ENCODE measurements around the gene HEG1. TPM values are rescaled to one million over a fixed set of nuclear protein-coding genes. Genes with fewer than 3 reads are reported as not detected.

The HEG1 gene
- total RNA-seq, 1 donor from 2014 or later, result 69.6 TPM

GRCh38 chr3:125055331-125055912, 375 bp downstream of the HEG1 start:
- H3K9me3 Mint-ChIP-seq (ENCODE audit: low read depth), result no peaks in the 10 kb centered on the region
- no peaks in the 10 kb centered on the region for H3K27me3 Mint-ChIP-seq (ENCODE audit: low read depth)
- TF ChIP-seq, protein P1, sequence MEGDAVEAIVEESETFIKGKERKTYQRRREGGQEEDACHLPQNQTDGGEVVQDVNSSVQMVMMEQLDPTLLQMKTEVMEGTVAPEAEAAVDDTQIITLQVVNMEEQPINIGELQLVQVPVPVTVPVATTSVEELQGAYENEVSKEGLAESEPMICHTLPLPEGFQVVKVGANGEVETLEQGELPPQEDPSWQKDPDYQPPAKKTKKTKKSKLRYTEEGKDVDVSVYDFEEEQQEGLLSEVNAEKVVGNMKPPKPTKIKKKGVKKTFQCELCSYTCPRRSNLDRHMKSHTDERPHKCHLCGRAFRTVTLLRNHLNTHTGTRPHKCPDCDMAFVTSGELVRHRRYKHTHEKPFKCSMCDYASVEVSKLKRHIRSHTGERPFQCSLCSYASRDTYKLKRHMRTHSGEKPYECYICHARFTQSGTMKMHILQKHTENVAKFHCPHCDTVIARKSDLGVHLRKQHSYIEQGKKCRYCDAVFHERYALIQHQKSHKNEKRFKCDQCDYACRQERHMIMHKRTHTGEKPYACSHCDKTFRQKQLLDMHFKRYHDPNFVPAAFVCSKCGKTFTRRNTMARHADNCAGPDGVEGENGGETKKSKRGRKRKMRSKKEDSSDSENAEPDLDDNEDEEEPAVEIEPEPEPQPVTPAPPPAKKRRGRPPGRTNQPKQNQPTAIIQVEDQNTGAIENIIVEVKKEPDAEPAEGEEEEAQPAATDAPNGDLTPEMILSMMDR (IDR thresholded peaks at IDR 0.05), result no peak
- H3K4me3 Mint-ChIP-seq (ENCODE audit: unreplicated experiment), result peak overlapping the region; percentile 91
- H3K36me3 Mint-ChIP-seq (ENCODE audit: low read depth), result peaks cover 3% of the 10 kb centered on the region
- DNase-seq (ENCODE audit: low spot score), result no peak
- peaks cover 60% of the 10 kb centered on the region for H3K4me1 Mint-ChIP-seq (ENCODE audit: low read depth)
- peak overlapping the region; percentile 96 for H3K27ac Mint-ChIP-seq (ENCODE audit: unreplicated experiment)

DNA sequence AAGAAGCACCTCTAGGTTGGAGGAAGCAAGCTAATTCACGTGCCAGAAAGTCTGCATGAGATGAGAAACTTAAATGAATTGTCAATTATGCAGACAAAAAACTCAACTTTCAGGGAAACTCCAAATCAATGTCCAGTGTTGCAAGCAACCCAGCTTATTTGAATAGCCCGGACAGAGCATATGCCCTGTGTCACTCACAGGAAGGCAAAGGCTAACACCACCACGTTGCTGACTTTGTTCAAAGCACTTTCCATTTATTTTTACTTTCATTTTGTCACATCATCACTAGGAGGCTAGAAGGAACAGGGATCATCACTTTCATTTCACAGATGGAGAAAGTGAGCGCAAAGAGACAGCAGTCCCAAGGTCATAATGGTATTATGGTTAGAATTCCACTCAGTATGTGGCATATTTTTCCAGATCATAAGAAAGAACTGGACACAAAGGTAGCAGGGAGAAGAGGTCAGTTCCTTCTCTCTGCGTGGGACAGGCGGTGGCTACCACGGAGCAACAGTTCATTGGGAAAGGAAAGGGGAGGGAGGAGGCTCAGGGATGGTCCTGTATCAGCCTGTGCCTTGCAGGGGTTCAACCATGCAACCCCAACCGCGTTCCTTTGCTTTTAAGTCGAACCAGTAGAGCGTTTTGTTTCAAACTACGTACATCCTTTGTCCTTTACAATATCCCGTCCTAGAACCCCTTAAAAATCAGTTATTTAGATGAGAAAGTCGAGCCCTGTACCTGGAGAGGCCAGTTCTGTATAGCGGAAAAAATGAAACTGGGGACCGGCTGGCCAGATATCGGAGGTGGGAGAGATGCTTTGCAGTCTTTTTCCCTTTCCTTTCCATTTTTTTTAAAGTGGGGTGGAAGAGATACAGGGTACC, 1.1 kb downstream of the HEG1 start:
- TF ChIP-seq, protein P1 (IDR thresholded peaks at IDR 0.05), result peak; percentile 70
- no peaks in the 10 kb centered on the region for H3K27me3 Mint-ChIP-seq (ENCODE audit: low read depth)
- peaks cover 4% of the 10 kb centered on the region for H3K36me3 Mint-ChIP-seq (ENCODE audit: low read depth)
- peak overlapping the region; percentile 91 for H3K4me3 Mint-ChIP-seq (ENCODE audit: unreplicated experiment)
- no peaks in the 10 kb centered on the region for H3K9me3 Mint-ChIP-seq (ENCODE audit: low read depth)
- peak overlapping the region; percentile 96 for H3K27ac Mint-ChIP-seq (ENCODE audit: unreplicated experiment)
- DNase-seq (ENCODE audit: low spot score), result no peak
- H3K4me1 Mint-ChIP-seq (ENCODE audit: low read depth), result peaks cover 62% of the 10 kb centered on the region

GRCh38 chr3:125054062-125054448, 1.7 kb downstream of the HEG1 start:
- H3K27me3 Mint-ChIP-seq (ENCODE audit: low read depth), result no peaks in the 10 kb centered on the region
- H3K4me1 Mint-ChIP-seq (ENCODE audit: low read depth), result peaks cover 68% of the 10 kb centered on the region
- H3K27ac Mint-ChIP-seq (ENCODE audit: unreplicated experiment), result peak overlapping the region; percentile 96
- H3K9me3 Mint-ChIP-seq (ENCODE audit: low read depth), result no peaks in the 10 kb centered on the region
- no peak for DNase-seq (ENCODE audit: low spot score)
- H3K4me3 Mint-ChIP-seq (ENCODE audit: unreplicated experiment), result peak overlapping the region; percentile 91
- H3K36me3 Mint-ChIP-seq (ENCODE audit: low read depth), result peaks cover 6% of the 10 kb centered on the region
- TF ChIP-seq, protein P1 (IDR thresholded peaks at IDR 0.05), result no peak

- Mint-ChIP-seq H3K36me3 (ENCODE audit: low read depth) (peaks cover 6% of the 10 kb centered on the region), H3K4me3 (ENCODE audit: unreplicated experiment) (peak overlapping the region; percentile 91), H3K27ac (ENCODE audit: unreplicated experiment) (peak overlapping the region; percentile 96), H3K9me3 (ENCODE audit: low read depth) (no peaks in the 10 kb centered on the region), H3K4me1 (ENCODE audit: low read depth) (peaks cover 73% of the 10 kb centered on the region), H3K27me3 (ENCODE audit: low read depth) (no peaks in the 10 kb centered on the region)
- TF ChIP-seq, protein P1 (IDR thresholded peaks at IDR 0.05), result no peak
- no peak for DNase-seq (ENCODE audit: low spot score)
These were observed 2.5 kb downstream of the HEG1 start for GRCh38 chr3:125053304-125053699.

- Mint-ChIP-seq H3K9me3 (ENCODE audit: low read depth) (no peaks in the 10 kb centered on the region), H3K27me3 (ENCODE audit: low read depth) (no peaks in the 10 kb centered on the region), H3K4me1 (ENCODE audit: low read depth) (peaks cover 76% of the 10 kb centered on the region), H3K36me3 (ENCODE audit: low read depth) (peaks cover 6% of the 10 kb centered on the region), H3K4me3 (ENCODE audit: unreplicated experiment) (peak overlapping the region; percentile 91), H3K27ac (ENCODE audit: unreplicated experiment) (peak overlapping the region; percentile 96)
- DNase-seq (ENCODE audit: low spot score), result no peak
- TF ChIP-seq, protein P1 (IDR thresholded peaks at IDR 0.05), result no peak
These were observed 3.0 kb downstream of the HEG1 start for GRCh38 chr3:125052624-125053303.
